SK-N-SH (cell line): ENCODE results near the gene PDIA6. TPM values are rescaled to one million over a fixed set of nuclear protein-coding genes. Genes with fewer than 3 reads are reported as not detected.

Experiments
- CTCF ChIA-PET: fragments of 300-600, 350-600 bp; formaldehyde crosslinking; extraction: SDS; loops from one replicate; lab custom pipeline; 2021; lab: Yijun Ruan, JAX
- POLR2A ChIA-PET: fragments of 350-600 bp; sonication (Branson Sonifier 250); formaldehyde crosslinking; extraction: SDS; loops from one replicate; lab custom pipeline; 2020; ENCODE audit warnings: antibody characterized with exemption, inconsistent platforms; lab: Yijun Ruan, JAX
- DNase-seq: peaks from one replicate; pipeline ENCODE4 v3.0.0; 2012
- H2AFZ ChIP-seq: fragments of 200-600 bp; sonication (generic); 2 replicates; pipeline ENCODE4 v1.8.1; 2016; ENCODE audit warnings: antibody characterized with exemption, mild to moderate bottlenecking, low read depth
- H3F3A ChIP-seq: fragments of 200-600 bp; sonication (generic); replicated peaks from 2 replicates; pipeline ENCODE3; 2016; ENCODE audit warnings: antibody characterized with exemption, mild to moderate bottlenecking; ENCODE audit not compliant: insufficient read depth
- H3K27ac ChIP-seq, 2 experiments: fragments of 200-500 bp in 1 of 2; fragments of 200-600 bp in 1 of 2; sonication (Bioruptor generic) in 1 of 2; sonication (generic), shearing (Covaris generic) in 1 of 2; 2 replicates each; pipeline versions ENCODE4 v1.5.1 to v1.6.1; 2014 to 2016; ENCODE audit warnings: low read depth in 2 of 2, inconsistent platforms in 1 of 2, low read length in 1 of 2, mild to moderate bottlenecking in 1 of 2, mixed read lengths in 1 of 2
- H3K27me3 ChIP-seq: fragments of 200-600 bp; sonication (generic), shearing (Covaris generic); 2 replicates; pipeline ENCODE4 v1.6.1; 2016; ENCODE audit warnings: mixed run types; ENCODE audit not compliant: insufficient read depth
- H3K36me3 ChIP-seq, 2 experiments: fragments of 200-500 bp in 1 of 2; fragments of 200-600 bp in 1 of 2; sonication (Bioruptor generic) in 1 of 2; sonication (generic) in 1 of 2; replicated peaks in 1 of 2; 2 replicates each; pipeline versions ENCODE3 to v1.5.1; 2014 to 2016; ENCODE audit warnings: low read length in 1 of 2, mild to moderate bottlenecking in 1 of 2; ENCODE audit not compliant: insufficient read depth in 2 of 2, control insufficient read depth in 1 of 2
- H3K4me1 ChIP-seq, 2 experiments: fragments of 200-500 bp in 1 of 2; fragments of 200-600 bp in 1 of 2; sonication (Bioruptor generic) in 1 of 2; sonication (generic), shearing (Covaris generic) in 1 of 2; 2 replicates each; pipeline versions ENCODE4 v1.5.1 to v1.6.1; 2014 to 2016; ENCODE audit warnings: low read depth in 1 of 2, low read length in 1 of 2, mixed run types in 1 of 2; ENCODE audit not compliant: insufficient read depth in 2 of 2, control insufficient read depth in 1 of 2
- H3K4me2 ChIP-seq: fragments of 200-600 bp; sonication (generic), shearing (Covaris generic); 2 replicates; pipeline ENCODE4 v1.6.1; 2017; ENCODE audit warnings: mixed run types
- H3K4me3 ChIP-seq, 2 experiments: fragments of 200-500 bp in 1 of 2; fragments of 200-600 bp in 1 of 2; sonication (Bioruptor generic) in 1 of 2; sonication (generic), shearing (Covaris generic) in 1 of 2; 2 replicates each; pipeline versions ENCODE4 v1.5.1 to v1.8.1; 2014 to 2016; ENCODE audit warnings: low read depth in 2 of 2, inconsistent platforms in 1 of 2, low read length in 1 of 2, mild to moderate bottlenecking in 1 of 2, mixed read lengths in 1 of 2, moderate library complexity in 1 of 2
- H3K79me2 ChIP-seq: fragments of 200-600 bp; sonication (generic); 2 replicates; pipeline ENCODE4 v1.8.1; 2017; ENCODE audit warnings: mild to moderate bottlenecking; ENCODE audit not compliant: insufficient read depth
- H3K9ac ChIP-seq: fragments of 200-600 bp; sonication (generic); 2 replicates; pipeline ENCODE4 v1.6.1; 2017; ENCODE audit warnings: mixed run types
- H3K9me2 ChIP-seq: fragments of 200-600 bp; sonication (generic); 2 replicates; pipeline ENCODE4 v1.6.1; 2017; ENCODE audit warnings: mixed run types
- H3K9me3 ChIP-seq: fragments of 200-600 bp; sonication (generic); 2 replicates; pipeline ENCODE4 v1.6.1; 2017; ENCODE audit warnings: mixed run types, mild to moderate bottlenecking, moderate library complexity
- H4K20me1 ChIP-seq: fragments of 200-600 bp; sonication (generic); 2 replicates; pipeline ENCODE4 v1.6.1; 2017; ENCODE audit warnings: mild to moderate bottlenecking, mixed run types; ENCODE audit not compliant: insufficient read depth
- CHD2 ChIP-seq: fragments of 150-350 bp; IDR thresholded peaks from 2 replicates; pipeline ENCODE4 v1.6.1; 2018; ENCODE audit warnings: low read length; ENCODE audit not compliant: partially characterized antibody
- CTCF ChIP-seq: fragments of 200-600 bp; sonication (generic); IDR thresholded peaks from 2 replicates; pipeline ENCODE4 v1.6.1; 2017; ENCODE audit warnings: antibody characterized with exemption, mild to moderate bottlenecking, moderate library complexity
- ELF1 ChIP-seq: IDR thresholded peaks from 2 replicates; pipeline ENCODE4 v1.4.0; 2012
- EP300 ChIP-seq, 2 experiments: IDR thresholded peaks; 2 replicates each; pipeline versions ENCODE4 v1.4.0 to v1.6.1; 2012; ENCODE audit warnings: borderline replicate concordance in 1 of 2, low read depth in 1 of 2, low read length in 1 of 2
- EZH2phosphoT487 ChIP-seq: fragments of 200-600 bp; sonication (generic); IDR thresholded peaks from 2 replicates; pipeline ENCODE4 v1.6.1; 2017; ENCODE audit warnings: low read depth, mixed run types, mild to moderate bottlenecking, antibody characterized with exemption, moderate library complexity, borderline replicate concordance
- FOSL2 ChIP-seq: IDR thresholded peaks from 2 replicates; pipeline ENCODE4 v1.4.0; 2012; ENCODE audit warnings: low read depth, mild to moderate bottlenecking, moderate library complexity, borderline replicate concordance
- FOXJ3 ChIP-seq: sonication (generic); formaldehyde crosslinking; IDR thresholded peaks from 2 replicates; pipeline ENCODE4 v1.5.1; 2020; ENCODE audit warnings: mild to moderate bottlenecking, missing genetic modification reagents
- GABPA ChIP-seq: IDR thresholded peaks from 2 replicates; pipeline ENCODE4 v1.4.0; 2012; ENCODE audit warnings: low read depth, mild to moderate bottlenecking
- GATA2 ChIP-seq: sonication (generic); formaldehyde crosslinking; IDR thresholded peaks from 2 replicates; pipeline ENCODE4 v1.5.0; 2020; ENCODE audit warnings: mild to moderate bottlenecking, missing genetic modification reagents
- JUND ChIP-seq: IDR thresholded peaks from 2 replicates; pipeline ENCODE4 v1.4.0; 2012
- MAX ChIP-seq: IDR thresholded peaks from 2 replicates; pipeline ENCODE4 v1.4.0; 2012; ENCODE audit warnings: low read depth
- PBX3 ChIP-seq: IDR thresholded peaks from 2 replicates; pipeline ENCODE4; 2012
- POLR2AphosphoS5 ChIP-seq: IDR thresholded peaks from 2 replicates; pipeline ENCODE4 v1.6.1; 2012; ENCODE audit warnings: low read depth, low read length
- RAD21 ChIP-seq: IDR thresholded peaks from 2 replicates; pipeline ENCODE4 v1.6.1; 2012; ENCODE audit warnings: mild to moderate bottlenecking, low read length
- RCOR1 ChIP-seq: fragments of 150-350 bp; IDR thresholded peaks from 2 replicates; pipeline ENCODE4 v1.6.1; 2017; ENCODE audit warnings: antibody characterized with exemption, low read length
- REST ChIP-seq: IDR thresholded peaks from 2 replicates; pipeline ENCODE4 v1.6.1; 2012; ENCODE audit warnings: mild to moderate bottlenecking, low read depth, low read length, moderate library complexity
- RXRA ChIP-seq: IDR thresholded peaks from 2 replicates; pipeline ENCODE4 v1.4.0; 2012; ENCODE audit warnings: low read depth, mild to moderate bottlenecking, borderline replicate concordance
- TAF1 ChIP-seq: IDR thresholded peaks from 2 replicates; pipeline ENCODE4 v1.6.1; 2012; ENCODE audit warnings: low read depth, mild to moderate bottlenecking, low read length, moderate library complexity, borderline replicate concordance
- TCF12 ChIP-seq: IDR thresholded peaks from 2 replicates; pipeline ENCODE4 v1.4.0; 2012
- TEAD4 ChIP-seq: IDR thresholded peaks from 2 replicates; pipeline ENCODE4 v1.4.0; 2012; ENCODE audit warnings: mild to moderate bottlenecking, borderline replicate concordance; ENCODE audit not compliant: insufficient read depth
- USF1 ChIP-seq: IDR thresholded peaks from 2 replicates; pipeline ENCODE4 v1.4.0; 2012; ENCODE audit warnings: low read depth, borderline replicate concordance
- YY1 ChIP-seq: IDR thresholded peaks from 2 replicates; pipeline ENCODE4 v1.4.0; 2012; ENCODE audit warnings: low read depth, mild to moderate bottlenecking
- whole genome bisulfite sequencing: methylation state at CpG from one replicate; pipeline ENCODE4 v1.1.6; 2017; ENCODE audit warnings: low lambda C conversion rate; 5-methylcytosine and 5-hydroxymethylcytosine counted together
- polyA plus RNA-seq, 3 experiments: library from polyadenylated mRNA; depleted of rRNA; stranded (reverse); fragments of >200 nt; gene quantifications; 2 replicates each; pipeline ENCODE4 v1.2.3, GENCODE V29; 2012

PDIA6 gene
- polyA plus RNA-seq, 1 of the 3 experiments (the other 2 are of a cell fraction) = 325 TPM

GRCh38 chr2:10842506-10842905 is 29.9 kb upstream of the PDIA6 start:
- Histone ChIP-seq H3K4me3 (no peak overlapping the region), H3K27me3 (no peaks in the 10 kb centered on the region), H3K9ac (no peak overlapping the region), H3K9me3 (no peaks in the 10 kb centered on the region), H2AFZ (no peak overlapping the region), H3F3A (no peaks in the 10 kb centered on the region), H3K79me2 (no peaks in the 10 kb centered on the region), H4K20me1 (no peaks in the 10 kb centered on the region), H3K4me1 (no peaks in the 10 kb centered on the region; a peak in 1 of 4 replicates), H3K4me2 (no peak overlapping the region), H3K36me3 (no peaks in the 10 kb centered on the region), H3K9me2 (no peaks in the 10 kb centered on the region), H3K27ac (no peak overlapping the region)
- TF ChIP-seq CHD2 (no peak), ELF1 (no peak), JUND (no peak), USF1 (no peak), GABPA (no peak), TEAD4 (no peak), REST (no peak), FOSL2 (no peak), RCOR1 (no peak), TAF1 (no peak), PBX3 (no peak), FOXJ3 (CRISPR knock-in tag) (no peak)
- WGBS = 35% methylated on average over 4 of the region's 4 CpGs
- ChIA-PET CTCF (interaction anchor here (0.7 to 2.6 kb wide), 8 partner anchors 10 to 282 kb away, joined by 3 to 32 read pairs (median 4); partner anchors contain the start of gene KCNF1), POLR2A (no interaction called here)
- no peak for DNase-seq

GRCh38 chr2:10841547-10842219 is 29.1 kb upstream of the PDIA6 start:
- Histone ChIP-seq H3K4me2 (no peak overlapping the region), H4K20me1 (no peaks in the 10 kb centered on the region), H3K4me1 (no peaks in the 10 kb centered on the region; a peak in 1 of 4 replicates), H3K27ac (no peak overlapping the region), H3K79me2 (no peaks in the 10 kb centered on the region), H3K9ac (no peak overlapping the region), H3F3A (no peaks in the 10 kb centered on the region), H3K9me3 (no peaks in the 10 kb centered on the region), H3K4me3 (no peak overlapping the region), H3K27me3 (no peaks in the 10 kb centered on the region), H3K36me3 (no peaks in the 10 kb centered on the region), H3K9me2 (no peaks in the 10 kb centered on the region), H2AFZ (no peak overlapping the region)
- no peak for DNase-seq
- ChIA-PET CTCF (interaction anchor here (1.0 to 2.6 kb wide), 7 partner anchors 9 to 288 kb away, joined by 3 to 32 read pairs (median 5); partner anchors contain the start of gene KCNF1), POLR2A (no interaction called here)
- WGBS = 9% methylated on average over 3 of the region's 3 CpGs
- TF ChIP-seq JUND = no peak
- TF ChIP-seq GATA2 = no peak
- TF ChIP-seq RXRA = no peak
- TF ChIP-seq EZH2phosphoT487 = no peak
- no peak for TF ChIP-seq CTCF
- no peak for TF ChIP-seq YY1
- TF ChIP-seq POLR2AphosphoS5 = no peak
- TF ChIP-seq MAX = no peak
- TF ChIP-seq CHD2 = no peak
- TF ChIP-seq EP300 (IDR thresholded peaks at IDR 0.05; ENCODE audit: borderline replicate concordance in 1 of 2, low read depth in 1 of 2, low read length in 1 of 2) = no peak
- no peak for TF ChIP-seq TCF12
- TF ChIP-seq RAD21 = no peak
